Hematopoietic multipotent progenitor cell treated with erythropoietin and hydrocortisone succinate and interleukin-3 and kit ligand, for 4 days (in vitro differentiated cells): ENCODE measurements around the gene GMEB2.
A peak's percentile ranks its signal among the peaks of the same experiment; 100 is the strongest.
"Not testable (repeated sequence)": the region's sequence is repeated elsewhere in the genome, so short reads cannot be mapped to it uniquely, and the experiment has no call there.

Experiments used
- DNase-seq: peaks from one replicate; pipeline ENCODE4 v3.0.0-alpha.2; 2015

Gene GMEB2

DNA sequence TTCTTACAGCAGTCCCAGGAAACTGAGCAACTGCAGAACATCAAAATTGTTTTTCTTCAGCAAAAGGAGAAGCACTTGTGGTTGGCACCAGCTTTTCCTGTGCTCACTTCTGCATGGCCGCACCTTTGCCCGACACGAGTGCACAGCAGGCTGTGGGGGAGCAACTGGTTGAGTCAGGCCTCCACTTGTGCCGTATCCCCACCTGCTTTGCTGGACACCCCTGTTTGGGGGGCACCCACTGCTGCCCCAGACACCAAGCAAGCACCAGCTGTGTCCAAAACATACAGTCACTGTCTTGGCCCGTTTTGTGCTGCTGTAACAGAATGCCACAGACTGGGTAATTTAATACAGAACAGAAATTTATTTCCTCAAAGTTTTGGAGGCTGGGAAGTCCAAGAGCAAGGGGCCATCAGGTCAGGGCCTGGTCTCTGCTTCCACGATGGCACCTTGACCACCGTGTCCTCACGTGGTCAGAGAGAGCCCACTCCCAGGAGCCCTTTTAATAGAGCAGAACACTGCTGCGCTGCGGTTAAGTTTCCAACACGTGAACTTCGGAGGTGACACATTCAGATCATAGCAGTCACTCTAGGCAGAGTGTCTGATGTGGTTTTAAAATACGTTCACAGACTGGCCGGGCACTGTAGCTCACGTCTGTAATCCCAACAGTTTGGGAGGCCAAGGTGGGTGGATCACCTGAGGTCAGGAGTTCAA is 8.7 kb upstream of the GMEB2 start:
- DNase-seq = peak; percentile 72

GRCh38 chr20:63633732-63634131 is 6.8 kb upstream of the GMEB2 start:
- DNase-seq = no peak

- not testable (repeated sequence) for DNase-seq
Measured at GRCh38 chr20:63631426-63631825, 4.5 kb upstream of the GMEB2 start.

DNA sequence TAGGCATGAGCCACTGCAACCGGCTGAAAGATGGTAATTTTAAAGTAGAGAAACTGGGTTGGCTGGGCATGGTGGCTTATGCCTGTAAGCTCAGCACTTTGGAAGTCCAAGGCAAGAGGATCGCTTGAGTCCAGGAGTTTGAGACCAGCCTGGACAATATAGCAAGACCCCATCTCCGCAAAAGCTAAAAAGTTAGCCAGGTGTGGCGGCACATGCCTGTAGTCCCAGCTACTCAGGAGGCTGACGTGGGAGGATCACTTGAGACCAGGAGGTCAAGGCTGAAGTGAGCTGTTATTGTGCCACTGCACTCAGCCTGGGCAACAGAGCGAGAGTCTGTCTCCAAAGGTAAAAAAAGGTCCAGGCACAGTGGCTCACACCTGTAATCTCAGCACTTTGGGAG is 4.1 kb upstream of the GMEB2 start:
- not testable (repeated sequence) for DNase-seq

DNA sequence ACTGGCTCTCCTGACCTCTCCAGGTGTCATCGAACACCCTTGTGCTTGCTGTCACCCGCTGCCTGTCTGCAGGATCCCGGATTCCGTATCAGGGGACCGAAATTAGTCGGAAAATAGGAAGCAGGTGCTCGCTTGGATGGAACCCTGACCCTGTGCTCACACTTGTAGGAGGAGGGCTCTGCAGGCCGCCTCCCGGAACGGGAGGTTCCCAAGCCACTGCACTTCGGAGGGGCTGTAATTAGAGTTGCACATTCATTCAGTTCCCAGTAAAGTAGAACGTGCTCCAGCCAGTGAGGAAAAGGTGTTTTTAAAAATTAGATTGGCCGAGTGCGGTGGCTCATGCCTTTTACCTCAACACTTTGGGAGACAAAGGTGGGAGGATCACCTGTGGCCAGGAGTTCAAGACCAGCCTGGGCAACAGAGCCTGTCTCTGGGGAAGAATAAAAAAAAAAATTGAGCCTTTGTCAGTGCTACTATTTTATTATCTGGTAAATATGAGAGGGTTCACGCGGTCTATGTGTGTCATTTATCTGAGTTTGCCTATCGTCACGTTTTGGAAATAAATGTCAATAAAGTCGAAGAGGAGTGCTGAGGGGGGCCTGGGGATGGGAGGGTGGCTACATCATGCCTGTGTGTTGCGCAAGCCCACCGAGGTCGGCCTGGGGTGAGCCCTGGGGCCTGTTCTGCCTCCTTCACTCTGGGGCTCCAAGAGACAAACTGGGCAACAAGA is 1.5 kb upstream of the GMEB2 start:
- DNase-seq = peak; percentile 91

DNA sequence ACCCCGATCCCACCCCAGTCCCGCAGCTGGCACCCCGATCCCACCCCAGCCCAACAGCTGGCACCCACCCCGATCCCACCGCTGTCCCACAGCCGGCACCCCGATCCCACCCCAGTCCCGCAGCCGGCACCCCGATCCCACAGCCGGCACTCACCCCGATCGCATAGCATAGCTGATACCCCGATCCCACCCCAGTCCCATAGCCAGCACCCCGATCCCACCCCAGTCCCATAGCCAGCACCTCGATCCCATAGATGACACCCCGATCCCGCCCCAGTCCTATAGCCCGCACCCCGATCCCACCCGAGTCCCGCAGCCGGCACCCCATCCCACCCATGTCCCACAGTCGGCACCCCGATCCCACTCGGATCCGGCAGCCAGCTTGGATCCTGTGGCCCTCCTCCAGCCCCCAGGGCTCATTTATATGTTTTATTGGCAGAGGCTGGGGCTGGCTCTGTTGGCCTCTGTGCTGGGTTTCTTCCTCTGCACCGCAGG is 897 bp upstream of the GMEB2 start:
- DNase-seq = no peak

DNA sequence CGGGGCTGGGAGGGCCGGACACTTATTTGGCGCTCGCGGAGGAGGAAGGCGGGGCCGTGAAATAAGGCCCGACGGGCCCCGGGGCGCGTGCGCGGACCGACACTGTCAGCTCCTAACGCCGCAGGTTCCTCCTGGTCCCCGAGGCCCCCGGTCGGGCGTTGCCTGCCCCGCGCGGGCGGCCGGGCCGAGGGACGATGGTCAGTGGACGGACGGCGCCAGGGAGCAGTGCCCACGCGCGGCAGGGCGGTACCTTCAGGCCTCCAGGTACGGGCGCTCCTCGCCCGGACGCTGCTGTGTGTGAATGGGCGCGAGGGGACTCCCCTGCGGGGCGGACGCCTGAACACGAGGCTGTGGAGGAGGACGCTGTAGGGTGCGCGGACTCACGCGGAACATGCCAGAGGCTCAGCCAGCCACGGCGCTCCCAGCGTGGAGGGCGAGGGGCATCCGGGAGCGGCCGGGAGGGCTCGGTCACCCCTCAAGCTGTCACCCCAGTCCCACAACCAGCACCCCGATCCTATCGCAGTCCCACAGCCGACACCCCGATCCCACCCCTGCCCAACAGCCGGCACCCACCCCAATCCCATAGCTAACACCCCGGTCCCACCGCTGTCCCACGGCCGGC is 339 bp upstream of the GMEB2 start:
- peak; percentile 98 for DNase-seq

- peak; percentile 66 for DNase-seq
Measured at GRCh38 chr20:63625771-63626423, 1.0 kb downstream of the GMEB2 start.

DNA sequence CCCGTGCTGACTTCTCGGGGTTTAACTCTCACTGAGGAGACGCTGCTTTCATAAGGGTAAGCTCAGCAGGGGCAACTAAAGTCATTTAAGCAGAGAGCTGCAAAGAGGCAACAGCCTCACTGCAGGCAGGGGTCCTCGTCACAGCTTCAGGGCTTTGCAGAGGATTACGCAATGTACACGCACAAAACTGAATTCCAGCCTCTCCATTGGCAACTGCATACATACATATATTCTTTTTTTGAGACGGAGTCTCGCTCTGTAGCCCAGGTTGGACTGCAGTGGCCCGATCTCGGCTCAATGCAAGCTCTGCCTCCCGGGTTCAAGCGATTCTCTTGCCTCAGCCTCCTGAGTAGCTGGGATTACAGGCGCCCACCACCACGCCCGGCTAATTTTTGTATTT is 2.4 kb downstream of the GMEB2 start:
- DNase-seq = peak; percentile 58

- DNase-seq = no peak
Measured at GRCh38 chr20:63622732-63623131, 4.2 kb downstream of the GMEB2 start.

GRCh38 chr20:63622096-63622495 is 4.8 kb downstream of the GMEB2 start:
- no peak for DNase-seq

GRCh38 chr20:63620991-63621390 is 5.9 kb downstream of the GMEB2 start:
- DNase-seq = no peak

DNA sequence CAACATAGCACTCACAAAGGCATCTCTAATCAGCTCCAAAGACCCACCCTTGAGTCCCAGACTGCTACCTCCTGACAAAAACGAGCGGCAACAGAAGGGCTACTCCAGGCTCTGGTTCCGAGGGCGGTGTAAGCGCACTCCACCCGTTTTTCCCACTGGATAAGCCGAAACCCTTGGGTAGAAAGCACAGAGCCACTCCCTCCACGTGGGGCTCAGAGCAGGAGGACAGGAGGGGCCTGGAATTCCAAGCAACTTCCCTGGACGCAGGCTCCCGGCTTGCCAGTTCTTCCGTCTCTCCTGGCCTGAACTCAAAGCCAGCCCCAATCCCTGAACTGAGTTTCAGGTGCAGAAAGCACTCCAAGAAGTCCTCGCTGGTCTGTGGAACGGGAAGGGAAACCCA is 7.4 kb downstream of the GMEB2 start:
- DNase-seq = no peak

- DNase-seq = no peak
Measured at GRCh38 chr20:63619086-63619485, 7.8 kb downstream of the GMEB2 start.

DNA sequence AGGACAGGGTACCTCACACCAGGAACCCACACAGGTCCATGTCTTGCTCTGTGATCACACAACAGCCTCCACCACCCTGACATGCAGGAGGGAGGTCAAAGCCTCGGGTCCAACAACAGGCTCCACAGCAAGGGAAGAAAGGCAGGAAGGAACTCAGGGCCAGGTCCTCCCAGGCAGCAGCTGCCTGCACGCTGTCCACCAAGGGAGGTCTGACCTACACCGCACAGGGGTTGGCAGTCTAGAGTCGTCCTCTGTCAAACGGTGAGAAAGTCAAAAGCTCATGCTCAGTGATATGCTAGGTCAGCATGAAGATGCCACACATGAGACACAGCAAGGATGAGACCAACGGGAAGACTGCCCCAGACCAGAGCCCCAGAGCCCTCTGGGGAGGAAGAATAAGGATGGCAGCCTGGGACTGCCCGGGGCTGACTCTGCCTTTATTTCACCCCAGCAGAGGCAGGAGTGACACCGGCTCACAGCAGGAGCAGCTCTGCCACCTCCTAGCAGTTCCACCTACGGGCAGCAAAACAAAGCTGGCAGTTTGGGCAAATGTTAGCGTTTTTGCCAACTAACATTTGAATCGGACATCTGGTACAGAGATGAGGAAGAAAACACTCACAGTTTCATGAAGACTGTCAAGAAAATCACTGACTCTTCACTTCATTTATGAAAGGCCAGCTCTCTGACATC is 8.5 kb downstream of the GMEB2 start:
- DNase-seq = no peak

- DNase-seq = no peak
Measured at GRCh38 chr20:63617876-63618265, 9.0 kb downstream of the GMEB2 start.

- DNase-seq = no peak
Measured at GRCh38 chr20:63617092-63617875, 9.6 kb downstream of the GMEB2 start.

DNA sequence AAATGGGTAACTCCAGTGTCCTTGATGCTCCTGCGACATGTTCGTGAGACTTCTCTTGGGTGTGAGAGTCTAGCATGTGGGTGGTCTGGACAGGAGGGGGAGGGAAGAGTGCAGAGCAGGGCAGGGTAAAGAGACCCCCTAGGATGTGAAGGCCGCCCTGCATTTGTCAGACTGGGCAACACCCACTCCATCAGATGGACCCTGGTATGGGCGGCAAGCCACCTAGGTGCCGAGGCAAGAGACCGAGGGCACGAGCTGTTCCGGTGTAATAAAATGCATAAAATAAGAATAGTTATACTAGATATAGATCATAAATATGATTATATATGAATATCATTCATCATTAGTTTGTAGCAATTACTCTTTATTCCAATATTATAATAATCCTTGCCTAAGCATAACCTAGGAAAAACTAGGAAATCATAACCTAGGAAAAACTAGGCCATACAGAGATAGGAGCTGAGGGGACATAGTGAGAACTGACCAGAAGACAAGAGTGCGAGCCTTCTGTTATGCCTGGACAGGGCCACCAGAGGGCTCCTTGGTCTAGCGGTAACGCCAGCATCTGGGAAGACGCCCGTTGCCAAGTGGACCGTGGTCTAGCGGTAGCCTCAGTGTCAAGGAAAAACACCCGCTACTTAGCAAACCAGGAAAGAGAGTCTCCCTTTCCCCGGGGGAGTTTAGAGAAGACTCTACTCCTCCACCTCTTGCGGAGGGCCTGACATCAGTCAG is 12.9 kb downstream of the GMEB2 start:
- DNase-seq = not testable (repeated sequence)

DNA sequence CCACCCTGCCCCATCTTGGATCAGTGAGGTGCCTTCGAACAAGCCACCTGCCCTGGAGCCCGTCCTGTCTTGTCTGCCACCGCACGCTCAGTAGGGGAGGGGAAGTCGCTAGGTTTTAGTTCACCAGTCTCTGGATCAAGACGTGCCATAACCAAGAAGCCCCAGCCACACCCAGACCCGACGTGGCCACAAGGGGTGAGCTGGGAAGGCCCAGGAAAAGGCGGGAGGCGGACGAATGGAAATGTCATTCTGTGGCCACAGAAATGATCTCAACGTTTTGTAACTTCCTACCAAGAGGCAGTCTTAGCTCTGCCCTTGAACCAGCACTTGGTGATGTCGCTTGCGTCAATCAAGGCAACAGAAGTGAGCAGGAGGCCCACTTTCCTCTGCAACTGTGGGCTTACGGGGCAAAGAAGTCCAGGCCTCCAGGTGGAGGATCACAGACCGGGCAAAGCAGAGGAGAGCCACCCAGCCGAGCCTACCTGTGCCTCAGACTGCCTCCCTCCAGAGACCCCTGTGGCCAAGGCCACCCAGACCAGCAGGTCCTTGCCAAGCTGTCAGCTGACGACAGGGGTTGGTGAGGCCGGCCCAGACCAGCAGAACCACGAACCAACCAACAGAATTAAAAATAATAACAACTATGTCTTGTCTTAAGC is 14.5 kb downstream of the GMEB2 start:
- peak; percentile 55 for DNase-seq

GRCh38 chr20:63611646-63612045 is 15.3 kb downstream of the GMEB2 start:
- DNase-seq = no peak
